Endometrial microvascular endothelial cells (primary cell): Measurements from ENCODE around the gene CELA2B. TPM values are rescaled to one million over a fixed set of nuclear protein-coding genes. Genes with fewer than 3 reads are reported as not detected.
"Not testable (repeated sequence)": the region's sequence is repeated elsewhere in the genome, so short reads cannot be mapped to it uniquely, and the experiment has no call there.

Experiments used
- in situ Hi-C: cut with HindIII; loops from 2 replicates; pipeline ENCODE4 v1.10.0; 2017; ENCODE audit warnings: low sequenced_read_pairs, low pct_unique_long_range_greater_than_20kb; ENCODE audit errors: inconsistent ontology term
- total RNA-seq: library from RNA; depleted of rRNA; stranded (reverse); fragments of >200 nt; gene quantifications from one replicate; pipeline ENCODE4 v1.2.3, GENCODE V29; 2015; ENCODE audit errors: inconsistent ontology term

Gene CELA2B
- total RNA-seq, 1 donor from 2014 or later, result not detected

DNA sequence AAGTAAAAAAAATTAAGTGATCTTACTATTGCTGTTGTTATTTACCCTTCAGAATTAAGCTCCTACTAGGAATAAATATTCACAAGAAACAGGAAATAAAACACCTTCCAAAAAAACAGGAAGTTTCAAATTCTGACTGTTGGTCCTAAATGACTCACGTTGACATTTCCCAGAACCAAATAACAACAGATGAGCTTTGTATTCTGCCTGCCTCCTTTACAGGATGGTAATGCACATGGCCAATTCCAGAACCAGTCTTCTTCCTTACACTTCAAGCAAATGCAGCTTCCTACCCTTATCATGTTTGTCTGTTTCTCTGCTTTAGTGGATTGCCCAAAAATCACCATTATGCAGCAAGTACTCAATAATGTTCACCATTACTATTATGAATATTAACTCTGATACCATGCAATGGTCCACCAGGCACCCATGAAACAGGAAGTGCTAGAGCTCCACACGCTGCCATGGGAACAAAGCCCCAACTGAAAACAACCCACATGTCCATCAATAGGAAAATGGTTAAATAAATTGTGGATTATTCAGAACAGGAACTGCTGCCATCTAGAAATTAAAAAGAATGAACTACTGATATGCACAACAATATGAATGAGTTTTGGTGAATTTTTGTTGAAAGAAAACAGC, 39.2 kb downstream of the CELA2B start:
- in situ Hi-C loops, result no loop called here

DNA sequence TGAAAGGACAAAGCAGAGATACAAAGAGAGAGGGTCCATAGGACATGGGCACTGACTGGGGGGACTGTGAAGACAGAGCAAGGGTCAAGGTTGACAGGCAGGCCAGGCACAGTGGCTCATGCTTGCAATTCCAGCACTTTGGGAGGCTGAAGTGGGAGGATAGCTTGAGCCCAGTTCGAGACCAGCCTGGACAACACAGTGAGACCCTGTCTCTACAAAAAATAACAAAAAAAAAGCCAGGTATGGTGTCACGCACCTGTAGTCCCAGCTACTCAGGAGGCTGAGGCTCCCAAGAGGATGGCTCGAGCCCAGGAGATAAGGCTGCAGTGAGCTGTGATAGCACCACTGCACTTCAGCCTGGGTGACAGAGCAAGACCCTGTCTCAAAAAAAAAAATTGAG, 43.7 kb downstream of the CELA2B start:
- in situ Hi-C loops, result no loop called here

DNA sequence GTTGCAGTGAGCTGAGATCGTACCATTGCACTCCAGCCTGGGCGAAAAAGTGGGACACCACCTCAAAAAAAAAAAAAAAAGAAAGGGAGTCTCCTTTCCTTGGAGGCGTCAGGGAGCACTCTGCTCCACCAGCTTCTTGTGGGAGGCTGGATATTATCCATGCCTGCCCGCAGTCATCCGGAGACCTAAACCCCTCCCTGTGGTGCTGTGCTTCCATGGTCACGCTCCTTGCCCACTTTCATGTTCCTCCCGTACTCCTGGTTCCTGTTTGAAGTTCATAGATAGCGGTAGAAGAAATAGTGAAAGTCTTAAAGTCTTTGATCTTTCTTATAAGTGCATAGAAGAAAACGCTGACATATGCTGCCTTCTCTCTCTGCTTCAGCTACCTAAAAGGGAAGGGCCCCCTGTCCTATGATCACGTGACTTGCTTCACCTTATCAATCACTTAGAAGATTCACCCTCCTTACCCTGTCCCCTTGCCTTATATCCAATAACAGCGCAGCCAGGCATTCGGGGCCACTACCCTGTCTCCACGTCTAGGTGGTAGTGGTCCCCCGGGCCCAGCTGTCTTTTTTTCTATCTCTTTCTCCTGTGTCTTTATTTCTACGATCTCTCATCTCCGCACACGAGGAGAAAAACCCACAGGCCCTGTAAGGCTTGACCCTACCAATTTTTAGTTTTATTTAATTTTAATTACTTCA, 45.5 kb downstream of the CELA2B start:
- in situ Hi-C loops, result not testable (repeated sequence)

DNA sequence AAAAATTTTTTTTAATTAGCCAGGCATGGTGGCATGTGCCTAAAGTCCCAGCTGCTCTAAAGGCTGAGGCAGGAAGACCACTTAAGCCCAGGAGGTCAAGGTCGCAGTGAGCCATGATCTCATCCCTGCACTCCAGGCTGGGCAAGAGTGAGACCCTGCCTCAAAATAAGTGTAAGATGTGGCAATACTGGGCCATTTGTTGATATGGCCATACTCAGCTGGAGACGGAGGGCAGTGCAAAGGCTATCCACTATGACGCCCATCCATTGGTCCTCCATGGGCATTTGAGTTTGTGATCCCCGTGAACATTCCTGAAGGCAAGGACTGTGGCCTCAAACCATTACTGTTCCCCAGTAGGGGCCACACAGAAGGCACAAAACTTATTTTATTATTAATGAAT, 46.6 kb downstream of the CELA2B start:
- in situ Hi-C loops, result no loop called here

DNA sequence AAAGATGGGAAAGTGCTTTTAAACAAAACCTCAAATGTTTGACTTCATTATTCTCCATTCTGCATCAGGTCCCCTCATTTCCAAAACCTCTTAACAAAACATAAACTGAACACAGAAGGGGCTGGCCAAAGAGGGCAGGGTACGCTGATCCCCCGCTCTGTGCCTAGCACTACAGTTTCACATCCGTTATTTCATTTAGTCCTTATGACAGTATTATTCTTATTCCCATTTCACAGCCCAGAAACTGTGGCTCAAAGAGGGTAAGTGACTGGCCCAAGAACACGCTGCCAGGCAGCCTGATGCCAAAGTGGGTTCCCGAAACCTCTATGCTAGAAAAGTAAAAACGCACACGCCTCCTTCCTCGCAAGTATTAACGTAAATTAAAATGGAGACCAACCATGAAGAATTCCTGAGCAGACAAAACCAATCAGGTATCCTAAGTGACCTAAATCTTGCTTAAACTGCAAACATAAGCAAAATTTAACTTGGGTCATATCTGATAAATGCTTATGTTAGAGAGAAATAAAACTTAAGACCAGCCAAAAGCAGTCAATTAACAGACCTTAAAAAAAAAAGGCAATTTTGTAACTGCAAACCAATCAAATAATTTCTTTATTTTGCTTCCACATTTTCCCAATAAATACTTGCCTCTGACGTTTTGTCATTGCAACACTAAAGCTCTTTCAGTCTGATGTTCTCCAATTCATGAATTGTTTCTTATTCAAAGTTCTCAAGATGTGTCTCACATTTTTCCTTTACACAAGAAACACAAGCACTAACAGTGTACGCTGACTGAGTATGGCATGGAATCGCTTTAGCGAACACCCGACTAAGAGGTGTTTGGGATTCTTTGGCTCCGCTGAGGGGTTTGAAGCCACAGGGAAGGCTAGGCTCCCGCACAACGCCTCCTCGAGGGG, 47.5 kb downstream of the CELA2B start:
- in situ Hi-C loops, result no loop called here

DNA sequence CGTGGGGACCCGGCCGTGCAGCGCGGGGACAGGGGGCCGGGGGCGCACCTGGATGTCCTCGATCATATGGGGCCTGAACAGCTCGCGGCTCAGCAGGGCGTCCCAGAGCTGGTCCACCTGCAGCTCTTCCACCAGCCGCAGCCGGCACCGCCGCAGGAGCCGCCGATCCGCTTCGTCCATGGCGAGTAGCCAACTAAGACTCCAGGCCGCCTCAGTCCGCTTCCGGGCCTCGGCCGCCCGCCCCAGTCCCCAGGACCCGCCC, 48.0 kb downstream of the CELA2B start, which contains the start of gene CASP9:
TSS of gene CASP9 (minus strand) at position 195 of the 262 bp plus-strand sequence. CDS start at position 180, 15 bp downstream.
- in situ Hi-C loops, result no loop called here

DNA sequence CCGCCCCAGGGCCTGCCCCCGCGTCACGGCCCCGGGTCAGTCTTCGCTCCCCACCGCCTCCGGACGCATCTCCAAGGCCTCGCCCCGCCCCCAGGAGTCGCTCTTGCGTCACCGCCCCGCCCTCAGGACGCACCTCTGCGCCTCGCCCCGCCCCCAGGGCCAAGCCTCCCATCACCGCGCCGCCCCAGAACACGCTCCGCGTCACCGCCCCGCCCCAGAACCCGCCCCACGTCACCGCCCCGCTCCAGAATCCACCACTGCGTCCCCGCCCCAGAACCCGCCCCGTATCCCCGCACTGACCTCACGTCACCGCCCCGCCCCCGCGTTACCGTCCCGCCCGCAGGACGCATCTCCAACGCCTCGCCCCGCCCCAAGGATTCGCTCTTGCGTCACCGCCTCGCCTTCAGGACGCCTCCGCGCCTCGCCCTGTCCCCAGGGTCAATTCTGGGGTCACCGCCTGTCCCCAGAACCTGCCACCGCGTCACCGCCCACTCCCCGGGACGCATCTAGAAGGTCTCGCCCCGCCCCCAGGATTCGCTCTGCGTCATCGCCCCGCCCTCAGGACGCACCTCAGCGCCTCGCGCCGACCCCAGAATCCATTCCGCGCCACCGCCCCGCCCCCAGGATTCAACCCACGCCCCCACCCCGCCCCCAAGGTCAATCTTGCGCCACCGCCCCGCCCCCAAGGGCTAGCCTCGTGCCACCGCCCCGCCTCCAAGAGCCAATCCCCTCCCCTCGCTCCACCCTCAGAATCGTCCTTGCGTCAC, 48.6 kb downstream of the CELA2B start:
- in situ Hi-C loops, result no loop called here

DNA sequence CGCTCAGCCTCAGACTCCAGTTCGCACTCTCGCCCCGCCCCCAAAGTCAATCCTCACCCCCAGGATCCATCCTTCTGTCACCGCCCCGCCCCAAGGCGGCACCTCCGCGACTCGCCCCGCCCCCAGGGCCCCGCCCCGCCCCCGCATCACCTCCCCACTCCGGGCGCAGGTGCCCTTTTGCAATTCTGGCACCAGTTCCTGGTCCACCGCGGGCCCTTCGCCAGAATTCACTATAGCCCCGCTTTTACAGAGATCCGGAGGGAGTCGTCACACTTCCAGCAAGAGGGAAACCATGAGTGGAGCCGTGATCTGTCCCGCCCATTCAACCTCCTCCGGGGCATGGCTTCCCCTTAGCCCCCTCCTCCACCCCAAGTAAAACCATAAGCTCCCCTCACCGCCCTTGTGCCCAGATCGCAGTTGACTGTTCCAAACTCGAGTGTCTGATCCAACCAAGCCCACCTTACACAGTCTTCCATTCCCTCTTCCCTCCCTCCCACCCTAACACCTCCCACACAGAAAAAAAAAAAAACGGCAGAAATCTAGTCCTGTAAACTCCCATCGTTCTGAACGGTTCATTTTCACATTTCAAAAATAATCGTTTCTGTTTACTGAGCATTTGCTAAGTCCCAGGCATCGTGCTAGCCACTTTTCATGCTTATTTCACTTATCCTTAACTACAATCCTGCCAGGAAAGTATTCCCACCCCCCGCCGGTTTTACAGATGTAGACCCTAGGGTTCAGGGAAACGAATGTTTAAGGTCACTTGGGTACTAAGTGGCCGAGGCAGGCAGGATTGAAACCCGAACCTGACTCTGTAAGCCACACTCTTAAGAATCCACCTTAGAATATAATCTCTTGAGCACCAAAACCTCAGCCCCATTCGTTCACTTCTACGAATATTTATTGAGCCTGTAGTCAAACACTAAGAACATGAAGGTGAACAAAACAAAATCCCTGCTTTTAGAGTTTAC, 49.4 kb downstream of the CELA2B start:
- in situ Hi-C loops, result no loop called here

DNA sequence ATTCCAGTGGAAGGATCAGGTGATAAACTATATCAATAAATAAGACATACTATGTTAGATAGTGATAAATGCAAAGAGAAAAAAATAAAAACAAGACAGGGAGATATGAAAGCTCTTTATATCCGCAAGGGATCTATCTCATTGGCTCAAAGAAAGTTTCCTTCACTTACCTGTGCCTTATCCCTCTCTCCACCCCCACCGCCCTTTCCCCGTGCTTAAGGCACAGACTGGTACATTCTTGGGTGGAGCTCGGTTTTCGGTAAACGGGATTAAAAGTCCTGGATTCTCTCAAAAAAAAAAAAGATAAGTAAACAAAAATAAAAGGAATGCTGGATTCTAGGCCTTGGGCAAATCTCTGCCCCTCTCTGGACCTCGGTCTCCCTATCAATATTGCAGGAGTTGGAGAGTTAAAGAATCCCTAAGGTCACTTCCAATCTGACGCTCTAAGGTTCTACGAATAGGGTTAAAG, 50.2 kb downstream of the CELA2B start:
- in situ Hi-C loops, result no loop called here

DNA sequence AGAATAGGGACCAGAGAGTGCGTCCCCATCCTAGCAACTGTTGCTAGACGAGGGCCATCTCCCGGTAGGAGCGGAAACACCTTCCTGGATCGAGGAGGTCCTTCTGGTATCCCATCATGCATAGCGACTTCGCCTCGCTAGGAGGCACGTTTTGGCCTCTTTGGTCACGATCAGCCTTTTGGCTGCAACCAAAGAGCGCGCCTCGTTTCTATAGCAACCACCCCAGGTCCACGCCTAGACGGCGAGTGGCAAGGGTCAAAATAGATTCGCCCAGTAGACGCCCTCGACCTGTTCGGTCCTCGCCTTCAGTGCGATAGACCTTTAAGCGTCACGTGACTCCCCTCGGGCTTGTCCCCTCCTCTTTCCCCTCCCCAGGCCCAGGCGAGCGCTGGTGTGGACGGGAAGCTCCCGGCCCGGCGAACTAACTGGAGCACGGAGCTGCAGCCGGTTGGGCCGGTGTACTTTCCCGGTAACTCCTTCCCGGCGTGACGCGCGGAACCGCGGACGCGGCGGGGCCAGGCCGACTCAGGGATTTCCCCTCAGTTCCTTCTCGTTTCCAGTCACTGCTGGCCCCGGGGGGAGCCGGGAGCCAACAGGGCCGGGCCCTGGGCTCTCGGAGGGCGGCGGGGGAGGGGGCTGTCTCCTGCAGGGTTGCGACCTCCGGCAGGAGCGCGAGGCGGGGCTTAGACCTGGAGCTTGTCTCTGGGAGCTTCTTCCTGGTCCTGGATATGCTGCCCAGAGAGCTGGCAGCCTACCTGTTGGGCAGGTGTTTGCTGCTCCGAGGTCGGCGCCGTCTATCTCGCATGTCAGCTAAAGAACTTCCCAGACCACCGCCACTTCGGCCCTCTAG, 50.8 kb downstream of the CELA2B start, which contains the start of gene DNAJC16:
TSS of gene DNAJC16 (plus strand) at position 359 of the 850 bp plus-strand sequence. CDS start 2,258 bp downstream, outside the sequence.
- in situ Hi-C loops, result no loop called here

DNA sequence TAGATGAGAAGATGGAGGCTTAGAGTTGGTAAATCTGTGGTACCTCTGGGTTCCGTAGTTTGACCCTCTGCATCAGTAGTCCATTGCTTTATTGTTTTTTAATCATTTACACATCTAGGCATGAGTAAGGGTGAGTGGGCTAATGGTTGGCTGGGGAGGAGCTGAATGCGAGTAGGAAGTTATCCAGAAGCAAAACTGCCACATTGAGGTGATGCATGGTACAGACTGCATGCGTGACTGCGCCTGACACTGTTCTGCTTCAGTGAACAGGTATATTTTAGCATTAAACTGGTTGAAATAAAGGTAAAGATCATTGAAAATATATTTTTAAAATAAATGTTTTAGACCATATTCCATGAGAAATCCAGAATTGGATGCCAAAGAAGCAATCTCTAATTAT, 55.1 kb downstream of the CELA2B start:
- in situ Hi-C loops, result no loop called here

DNA sequence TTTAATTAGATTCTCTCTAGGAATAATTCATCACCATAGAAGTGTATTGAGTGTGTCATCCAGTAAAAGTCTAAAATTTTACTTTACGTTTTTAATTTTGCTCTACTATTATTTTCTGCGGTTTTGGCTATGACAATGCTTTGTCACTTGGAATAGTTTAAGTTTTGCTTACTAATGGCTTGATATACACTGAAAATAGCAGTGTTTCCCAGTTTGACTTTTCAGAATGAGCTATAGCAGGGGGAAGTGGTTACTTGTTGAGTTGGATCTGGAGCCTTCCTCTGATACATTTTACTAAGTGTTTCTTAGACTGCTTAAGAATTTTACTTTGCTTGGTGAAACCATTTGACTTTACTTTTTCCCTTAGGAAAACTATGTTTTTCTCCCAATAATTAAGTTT, 55.8 kb downstream of the CELA2B start:
- in situ Hi-C loops, result no loop called here

DNA sequence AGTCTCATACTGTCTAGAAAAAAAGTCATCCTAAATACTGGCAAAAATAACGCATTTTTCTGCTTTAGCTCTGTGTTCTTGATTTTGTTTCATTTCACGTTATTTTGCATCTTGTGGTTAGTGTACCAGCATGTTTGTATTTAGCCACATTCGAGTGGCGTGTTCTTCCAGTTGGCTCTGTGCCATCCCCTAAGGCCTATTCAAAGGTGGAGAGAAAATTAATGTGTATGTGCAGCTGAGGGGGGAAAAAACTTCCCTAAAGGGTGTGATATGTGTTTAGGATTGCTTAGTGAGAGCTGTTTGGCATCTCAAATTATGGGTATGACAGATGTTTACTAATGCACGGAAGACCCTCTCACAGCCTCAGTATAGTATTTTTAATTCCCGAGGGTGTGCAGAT, 62.9 kb downstream of the CELA2B start:
- in situ Hi-C loops, result no loop called here

DNA sequence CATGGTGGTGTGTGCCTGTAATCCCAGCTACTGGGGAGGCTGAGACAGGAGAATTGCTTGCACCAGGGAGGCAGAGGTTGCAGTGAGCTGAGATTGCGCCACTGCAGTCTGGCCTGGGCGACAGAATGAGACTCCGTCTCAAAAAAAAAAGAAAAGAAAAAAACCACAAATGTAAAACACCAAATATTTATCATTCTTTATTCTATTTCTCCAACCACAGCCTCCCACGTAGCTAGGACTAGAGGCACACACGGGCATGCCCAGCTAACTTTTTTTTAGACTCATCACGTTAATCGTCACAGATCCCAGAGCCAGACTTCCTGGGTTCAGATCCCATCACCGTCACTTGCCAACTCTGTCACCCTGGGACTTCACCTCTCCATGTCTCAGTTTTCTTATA, 64.3 kb downstream of the CELA2B start:
- in situ Hi-C loops, result no loop called here
